ENCODE measurements around the gene ACSS1. TPM values are rescaled to one million over a fixed set of nuclear protein-coding genes. Genes with fewer than 3 reads are reported as not detected.

ACSS1 gene
- total and polyA plus RNA-seq, 2 of the 8 experiments (the other 6 are each of a cell fraction or from before 2014, with no cell fraction given) = 2.6 to 3.4 TPM

DNA sequence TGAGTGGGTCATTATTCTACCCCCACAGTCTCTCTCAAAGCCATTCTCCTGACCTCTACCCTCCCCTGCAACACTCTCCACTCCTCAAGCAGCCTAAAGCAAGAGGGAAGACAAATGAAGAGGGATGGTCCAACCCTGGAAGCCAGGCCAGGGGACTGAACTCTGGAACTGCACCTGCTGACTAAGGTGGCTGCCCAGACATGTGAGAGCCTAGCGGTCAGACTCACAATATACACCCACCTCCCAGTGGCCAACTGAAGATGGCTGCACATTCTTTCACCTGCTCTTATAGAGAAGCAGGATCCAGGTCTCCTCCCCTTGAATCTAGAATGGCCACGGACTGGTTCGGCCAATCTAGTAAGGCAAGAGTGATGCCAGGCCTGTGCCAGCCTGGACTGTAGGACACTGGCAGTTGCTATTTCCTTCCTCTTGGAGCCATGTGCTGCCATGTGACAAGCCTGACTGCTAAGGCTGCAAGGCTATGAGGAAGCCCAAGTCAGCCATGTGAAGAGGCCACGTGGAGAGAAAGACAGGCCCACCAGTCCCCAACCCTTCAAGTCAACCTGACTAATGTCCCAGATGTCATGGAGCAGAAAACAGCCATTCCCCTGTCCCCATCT is 31.8 kb downstream of the ACSS1 start:
- DNase-seq (ENCODE audit: low read depth in 1 of 2, low spot score in 2 of 2) (no peak), FAIRE-seq (no peak)
- no peak overlapping the region for H2AK5ac ChIP-seq (ENCODE audit: low read depth, low read length)
- ChIA-PET POLR2A (ENCODE audit: partially characterized antibody) (no interaction called here), CTCF (ENCODE audit: partially characterized antibody) (interaction anchor here (1.4 kb wide), 1 partner anchor 39 kb away, joined by 3 read pairs; no protein-coding TSS in a partner anchor)
- H3K4me1 ChIP-seq (replicated peaks in 1 of 4; ENCODE audit: control insufficient read depth in 3 of 4, insufficient read depth in 4 of 4, low read length in 3 of 4) = no peaks in the 10 kb centered on the region
- no peak overlapping the region for H3K56ac ChIP-seq (replicated peaks; ENCODE audit: insufficient read length, low read depth, low read length)
- no peak overlapping the region for H3K9ac ChIP-seq (replicated peaks in 1 of 4; ENCODE audit: extremely low read depth in 1 of 4, low read depth in 3 of 4, low read length in 3 of 4)
- no peaks in the 10 kb centered on the region for H3K9me3 ChIP-seq (ENCODE audit: insufficient read depth in 2 of 2, low read depth in 1 of 2, low read length in 1 of 2)
- 93% methylated on average over 4 of the region's 4 CpGs; no CpG with 5 or more reads in 1 of the 2 experiments for WGBS, 2 experiments (ENCODE audit: extremely low coverage in 1 of 2, insufficient coverage in 1 of 2, insufficient read length in 1 of 2, insufficient replicate concordance in 2 of 2, low coverage in 1 of 2, low lambda C conversion rate in 2 of 2, missing lambda C conversion rate in 1 of 2)
- no peak overlapping the region for H3K23ac ChIP-seq (ENCODE audit: insufficient read length)
- H2BK120ac ChIP-seq (replicated peaks; ENCODE audit: low read depth, low read length) = no peak overlapping the region
- no peak overlapping the region for H4K8ac ChIP-seq (ENCODE audit: extremely low read depth, insufficient read depth, low read length)
- no peaks in the 10 kb centered on the region for H3K27me3 ChIP-seq (replicated peaks in 1 of 4; ENCODE audit: control insufficient read depth in 3 of 4, extremely low read depth in 1 of 4, insufficient read depth in 3 of 4, low read length in 3 of 4)
- H3K4me2 ChIP-seq (ENCODE audit: insufficient read depth in 1 of 2, low read depth in 2 of 2, low read length in 2 of 2) = no peak overlapping the region
- H3K4ac ChIP-seq (replicated peaks; ENCODE audit: insufficient read length, low read depth, low read length) = no peak overlapping the region
- no peaks in the 10 kb centered on the region for H3K79me1 ChIP-seq (ENCODE audit: low read depth, low read length)
- H2AFZ ChIP-seq (ENCODE audit: low read length) = no peak overlapping the region
- no peak overlapping the region for H3K27ac ChIP-seq (ENCODE audit: low read depth, low read length)
- H2BK15ac ChIP-seq (ENCODE audit: low read length) = no peak overlapping the region
- H4K20me1 ChIP-seq (replicated peaks in 1 of 2; ENCODE audit: control insufficient read depth in 1 of 2, insufficient read depth in 2 of 2, low read length in 2 of 2) = no peaks in the 10 kb centered on the region
- no peak overlapping the region for H4K91ac ChIP-seq (replicated peaks; ENCODE audit: insufficient read length, low read length)
- H2BK20ac ChIP-seq (ENCODE audit: low read length) = no peak overlapping the region
- H3K23me2 ChIP-seq (ENCODE audit: low read depth, low read length) = no peaks in the 10 kb centered on the region
- no peaks in the 10 kb centered on the region for H3K36me3 ChIP-seq (ENCODE audit: control insufficient read depth in 2 of 4, insufficient read depth in 4 of 4, low read length in 3 of 4)
- no peak overlapping the region for H2BK12ac ChIP-seq (ENCODE audit: low read depth, low read length)
- H3K14ac ChIP-seq (ENCODE audit: insufficient read length) = no peak overlapping the region
- no peaks in the 10 kb centered on the region for H3K79me2 ChIP-seq (ENCODE audit: control insufficient read depth in 1 of 2, insufficient read depth in 2 of 2, low read length in 2 of 2)
- no peak overlapping the region for H3K4me3 ChIP-seq (ENCODE audit: extremely low read depth in 1 of 4, insufficient read depth in 2 of 4, low read depth in 3 of 4, low read length in 4 of 4)
- TF ChIP-seq TAF7 (optimal IDR thresholded peaks at IDR 0.05; ENCODE audit: borderline replicate concordance, low read depth, low read length) (no peak), SIRT6 (IDR thresholded peaks at IDR 0.05; ENCODE audit: low read length) (no peak), CHD1 (IDR thresholded peaks at IDR 0.05; ENCODE audit: low read depth, low read length) (no peak), NANOG (IDR thresholded peaks at IDR 0.05; ENCODE audit: insufficient read depth, low read depth, low read length, poor library complexity, severe bottlenecking) (no peak), POLR2AphosphoS5 (IDR thresholded peaks at IDR 0.05; ENCODE audit: low read depth, low read length) (no peak), CBX5 (IDR thresholded peaks at IDR 0.05; ENCODE audit: low read depth, low read length) (no peak), EGR1 (IDR thresholded peaks at IDR 0.05; ENCODE audit: borderline replicate concordance, low read depth, low read length) (no peak), GTF2F1 (IDR thresholded peaks at IDR 0.05; ENCODE audit: borderline replicate concordance, low read depth, low read length) (no peak), CEBPB (IDR thresholded peaks at IDR 0.05; ENCODE audit: low read depth, low read length) (no peak), CBX8 (IDR thresholded peaks at IDR 0.05; ENCODE audit: borderline replicate concordance, low read depth, low read length) (no peak)
- H2BK5ac ChIP-seq (ENCODE audit: low read depth, low read length) = no peak overlapping the region
- no peak overlapping the region for H3K18ac ChIP-seq (ENCODE audit: extremely low read depth, low read length)
- no peak overlapping the region for H4K5ac ChIP-seq (ENCODE audit: insufficient read length, low read depth, low read length)
